Ramos (cell line): ENCODE measurements around the gene MCAM.

ENCODE experiments used
- in situ Hi-C: fragments of 300-500 bp; cut with MboI; formaldehyde crosslinking; loops from one replicate; pipeline ENCODE4 v1.14.3; 2022; ENCODE audit warnings: low sequenced_read_pairs; ENCODE audit not compliant: unreplicated experiment

MCAM gene

GRCh38 chr11:119346605-119347004, 29.7 kb upstream of the MCAM start, which contains the start of gene MFRP:
MFRP (minus strand) TSS chr11:119346705; CDS start chr11:119346513, 192 bp downstream.
- in situ Hi-C loops, result no loop called here

- in situ Hi-C loops, result no loop called here
Measured at GRCh38 chr11:119345685-119346084, 28.8 kb upstream of the MCAM start.

- in situ Hi-C loops, result no loop called here
Measured at GRCh38 chr11:119344291-119345010, 27.5 kb upstream of the MCAM start.

DNA sequence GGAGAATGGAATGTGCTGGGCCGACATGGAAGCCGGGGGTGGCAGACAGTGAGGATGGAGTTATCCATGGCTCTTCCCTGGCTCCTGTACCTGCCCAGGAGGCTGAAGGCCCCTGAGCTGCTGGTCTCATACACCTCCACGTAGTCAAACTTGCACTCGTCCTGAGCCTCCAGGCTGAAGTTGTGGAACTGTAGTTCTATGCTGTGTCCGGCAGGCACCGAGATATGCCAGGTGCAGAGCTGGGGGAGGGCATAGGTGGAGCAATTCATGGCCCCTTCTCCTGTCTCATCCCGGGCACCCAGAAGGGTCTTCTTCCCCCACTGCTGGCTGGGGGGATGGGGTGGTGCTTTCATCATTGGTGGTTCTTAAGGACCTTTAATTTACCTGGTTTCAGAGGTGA, 26.8 kb upstream of the MCAM start:
- in situ Hi-C loops, result no loop called here

DNA sequence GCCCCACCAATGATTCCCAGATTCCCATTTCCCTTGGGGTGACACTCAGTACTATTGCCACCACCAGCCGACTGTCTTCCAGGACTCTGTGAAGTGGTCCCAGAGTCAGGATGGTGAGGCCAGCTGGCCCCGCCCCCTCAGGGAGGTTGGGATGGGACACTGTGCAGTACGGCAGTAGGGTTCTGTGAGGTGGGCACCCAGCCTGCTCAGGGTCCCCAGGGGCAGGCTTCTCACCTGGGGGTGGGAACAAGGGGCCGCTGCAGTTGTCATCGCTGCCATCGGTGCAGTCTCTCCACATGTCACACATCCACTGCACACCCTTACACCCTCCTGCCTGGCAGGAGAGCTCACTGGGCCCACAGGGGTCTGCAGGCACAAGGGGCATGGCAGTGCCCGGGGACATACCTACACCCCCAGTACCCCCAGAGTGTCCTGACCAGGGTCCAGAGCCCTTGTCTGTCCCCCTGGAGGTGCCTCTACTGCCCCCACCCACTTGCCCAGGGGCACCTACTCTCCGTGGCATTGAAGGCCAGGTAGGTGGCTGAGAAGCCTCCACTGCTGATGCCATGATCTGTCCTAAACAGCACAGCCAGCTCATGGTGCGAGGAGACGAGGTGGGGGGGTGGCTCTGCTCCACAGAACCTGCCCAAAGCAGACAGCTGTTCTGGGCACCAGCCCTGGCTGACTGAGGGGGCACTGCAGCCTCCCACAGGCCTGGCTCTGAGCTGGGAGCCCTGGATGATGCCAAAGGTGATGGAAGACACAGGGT, 25.6 kb upstream of the MCAM start:
- in situ Hi-C loops, result no loop called here

GRCh38 chr11:119342023-119342300, 25.0 kb upstream of the MCAM start:
- in situ Hi-C loops, result no loop called here

DNA sequence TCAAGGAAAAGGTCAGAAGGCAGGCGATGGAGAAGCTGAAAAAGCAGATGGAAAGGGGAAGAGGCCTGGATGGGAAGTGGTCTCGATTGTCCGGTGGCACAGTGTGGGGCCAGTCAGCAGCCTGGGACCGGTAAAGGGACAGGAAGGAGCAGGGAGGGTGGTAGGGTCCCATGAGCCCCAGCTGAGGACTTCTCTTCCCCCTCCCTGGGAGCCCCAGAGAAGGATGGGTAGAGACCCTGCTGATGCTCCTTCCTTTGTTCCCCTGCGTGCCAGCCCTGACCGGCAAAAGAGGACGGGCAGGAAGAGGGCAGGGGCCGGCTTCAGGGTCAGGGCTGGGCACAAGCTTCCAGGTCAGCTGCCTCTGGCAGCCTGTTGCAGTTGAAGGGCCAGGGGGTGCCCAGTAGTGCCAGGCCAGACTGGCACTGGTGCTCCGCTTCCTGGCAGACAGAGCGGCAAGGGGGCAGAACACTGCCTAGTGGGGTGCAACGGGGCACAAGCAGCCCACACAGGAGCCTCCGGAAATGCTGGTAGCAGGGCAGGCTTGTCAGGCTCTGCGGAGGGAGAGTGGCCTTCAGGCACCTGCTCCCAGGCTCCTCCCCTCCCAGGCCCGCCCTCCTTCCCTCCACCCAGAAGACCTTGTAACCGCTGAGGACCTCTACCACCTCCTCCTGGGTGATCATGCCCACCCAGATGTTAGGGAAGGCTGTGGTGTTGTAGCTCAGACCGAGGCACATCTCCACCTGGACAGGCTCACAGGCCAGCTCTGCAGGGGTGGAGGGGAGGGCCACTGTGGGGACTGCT, 24.5 kb upstream of the MCAM start:
- in situ Hi-C loops, result no loop called here

DNA sequence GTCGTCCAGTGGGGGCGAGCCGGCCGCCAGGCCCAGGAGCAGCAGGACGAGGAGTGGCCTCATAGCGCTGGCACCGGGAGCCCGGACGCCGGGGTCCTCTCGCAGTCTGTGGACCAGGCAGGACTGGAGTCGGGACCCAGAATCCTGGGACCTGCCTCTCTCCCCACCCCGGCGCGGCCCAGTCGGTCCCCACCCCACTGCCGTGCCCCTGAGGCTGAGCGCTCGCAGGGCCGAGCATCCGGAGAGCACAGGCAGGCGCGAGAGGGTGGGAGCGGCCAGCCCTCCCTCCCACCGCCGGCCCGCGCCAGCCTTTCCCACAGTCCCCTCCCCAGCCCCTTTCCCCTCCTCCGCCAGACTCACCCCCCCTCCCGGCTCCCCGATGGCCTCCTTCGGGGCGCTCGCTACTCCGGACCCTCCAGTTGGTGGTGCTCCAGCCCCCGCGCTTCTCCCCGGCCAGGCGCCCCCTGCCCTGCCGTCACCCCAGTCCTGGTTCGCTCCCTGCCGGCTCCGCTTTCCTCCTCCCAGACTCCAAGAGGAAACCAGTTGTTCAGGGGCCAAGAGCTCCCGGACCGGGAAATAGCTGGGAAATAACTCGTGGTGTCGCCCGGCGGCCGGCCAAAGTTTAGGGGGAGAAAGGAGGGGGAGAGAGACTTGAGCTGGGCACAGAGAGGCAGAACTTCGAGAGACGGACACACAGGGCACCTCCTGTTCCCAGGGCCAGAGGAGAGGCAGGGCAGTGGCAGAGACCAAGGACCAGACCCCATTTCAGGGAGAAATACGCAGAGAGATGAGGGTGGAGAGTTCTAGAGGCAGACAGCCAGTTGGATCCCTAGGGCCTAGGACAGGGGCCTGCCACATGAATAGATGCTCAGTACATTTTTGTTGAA, 23.6 kb upstream of the MCAM start, which contains the start of gene C1QTNF5:
C1QTNF5 (minus strand) TSS at position 549 of the 887 bp plus-strand sequence; CDS start at position 63, 486 bp downstream.
- in situ Hi-C loops, result no loop called here

DNA sequence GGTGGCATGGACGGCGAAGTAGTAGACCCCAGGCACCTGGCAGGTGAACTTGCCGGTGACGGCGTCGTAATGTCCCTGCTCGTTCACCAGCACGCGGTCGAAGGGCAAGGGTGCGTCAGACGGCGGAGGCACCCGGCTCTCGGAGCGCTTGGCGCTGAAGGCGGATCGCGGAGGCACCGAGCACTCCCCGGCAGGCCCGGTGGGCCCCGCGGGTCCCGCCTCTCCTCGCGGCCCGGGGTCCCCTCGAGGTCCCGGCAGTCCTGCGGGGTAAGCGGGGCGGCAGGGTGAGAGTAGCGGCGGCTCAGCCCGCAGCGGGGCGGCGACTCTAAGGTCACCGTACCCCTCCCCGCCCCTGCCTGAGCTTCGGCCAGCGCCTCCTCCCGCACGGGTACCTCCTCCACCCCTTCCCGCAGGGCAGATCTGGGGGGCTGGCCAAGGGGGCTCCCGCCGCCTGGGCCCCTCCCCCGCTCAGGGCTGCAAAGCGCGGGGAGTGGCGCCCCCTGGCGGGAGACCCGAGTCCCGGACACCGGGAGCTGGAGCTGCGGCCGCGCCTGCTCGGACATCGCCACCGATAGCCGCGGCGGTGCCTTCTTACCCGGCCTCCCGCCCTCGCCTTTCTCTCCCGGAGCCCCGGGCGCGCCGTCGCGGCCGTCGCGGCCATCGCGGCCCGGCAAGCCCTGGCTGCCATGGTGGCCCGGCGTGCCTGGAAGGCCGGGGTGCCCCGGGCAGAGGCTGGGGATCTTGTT, 22.8 kb upstream of the MCAM start:
- in situ Hi-C loops, result no loop called here

- in situ Hi-C loops, result no loop called here
Measured at GRCh38 chr11:119338965-119339588, 22.1 kb upstream of the MCAM start.

DNA sequence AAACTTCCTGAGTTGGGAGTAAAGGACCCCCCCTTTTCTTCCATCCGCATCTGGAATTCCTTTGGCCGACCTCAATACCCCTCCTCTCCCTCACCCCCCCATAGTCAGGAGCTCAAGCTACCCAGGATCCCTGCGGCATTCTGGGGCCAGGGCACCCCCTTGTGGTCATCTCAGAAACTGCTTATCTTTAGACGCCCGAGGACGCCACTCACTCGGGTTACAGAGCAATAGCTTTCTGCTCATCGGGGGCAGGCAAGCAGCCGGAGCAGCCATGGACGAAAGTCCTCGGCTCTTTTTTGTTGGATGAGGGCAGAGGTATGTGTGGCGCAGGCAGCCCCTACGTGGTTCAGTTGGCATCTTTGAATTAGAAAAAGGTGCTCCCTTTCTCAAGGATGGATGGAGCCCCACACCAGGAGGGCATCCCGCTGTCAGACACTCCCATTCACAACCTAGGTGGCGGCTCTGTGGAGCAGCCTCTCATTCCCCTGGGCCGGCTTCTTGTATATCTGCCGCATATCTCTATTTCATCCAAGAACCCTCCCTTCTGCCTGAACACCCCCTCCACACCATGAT, 21.5 kb upstream of the MCAM start:
- in situ Hi-C loops, result no loop called here

DNA sequence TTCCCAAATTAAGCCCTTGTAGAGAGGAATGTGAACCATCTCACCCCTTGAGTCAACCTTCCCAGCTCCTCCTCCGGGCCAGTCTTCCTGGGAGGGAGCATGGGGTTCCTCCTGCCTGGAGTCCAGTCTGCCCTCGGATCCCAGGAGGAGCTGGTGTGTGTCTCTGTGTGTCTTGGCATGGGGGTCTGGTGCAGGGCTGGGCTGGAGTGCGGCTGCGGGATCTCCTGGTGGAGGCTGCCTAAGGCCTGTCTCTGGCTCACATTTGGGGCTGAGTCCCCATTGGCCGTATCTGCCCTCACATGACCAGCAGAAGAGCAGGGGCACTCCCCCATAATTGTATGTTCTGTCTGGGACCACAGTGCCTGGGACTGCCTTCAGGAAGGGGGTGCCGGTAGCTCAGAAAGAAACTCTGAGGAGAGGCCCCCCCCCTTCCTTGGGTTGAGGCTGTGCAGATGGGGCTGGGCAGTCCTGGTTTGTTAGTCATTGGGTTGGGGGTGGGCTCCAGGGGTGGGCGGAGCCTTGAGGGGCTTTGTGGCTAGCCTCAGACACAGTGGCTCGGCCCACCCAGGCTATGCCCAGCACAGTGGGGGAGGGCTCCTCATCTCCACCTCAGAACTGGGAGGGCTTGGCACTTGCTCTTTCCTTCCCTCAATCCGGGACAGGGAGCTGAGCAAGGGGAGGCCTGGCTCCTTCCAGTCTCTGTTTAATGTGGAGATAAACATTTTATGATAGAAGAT, 20.8 kb upstream of the MCAM start:
- in situ Hi-C loops, result no loop called here

- in situ Hi-C loops, result no loop called here
Measured at GRCh38 chr11:119336744-119337469, 20.0 kb upstream of the MCAM start.

DNA sequence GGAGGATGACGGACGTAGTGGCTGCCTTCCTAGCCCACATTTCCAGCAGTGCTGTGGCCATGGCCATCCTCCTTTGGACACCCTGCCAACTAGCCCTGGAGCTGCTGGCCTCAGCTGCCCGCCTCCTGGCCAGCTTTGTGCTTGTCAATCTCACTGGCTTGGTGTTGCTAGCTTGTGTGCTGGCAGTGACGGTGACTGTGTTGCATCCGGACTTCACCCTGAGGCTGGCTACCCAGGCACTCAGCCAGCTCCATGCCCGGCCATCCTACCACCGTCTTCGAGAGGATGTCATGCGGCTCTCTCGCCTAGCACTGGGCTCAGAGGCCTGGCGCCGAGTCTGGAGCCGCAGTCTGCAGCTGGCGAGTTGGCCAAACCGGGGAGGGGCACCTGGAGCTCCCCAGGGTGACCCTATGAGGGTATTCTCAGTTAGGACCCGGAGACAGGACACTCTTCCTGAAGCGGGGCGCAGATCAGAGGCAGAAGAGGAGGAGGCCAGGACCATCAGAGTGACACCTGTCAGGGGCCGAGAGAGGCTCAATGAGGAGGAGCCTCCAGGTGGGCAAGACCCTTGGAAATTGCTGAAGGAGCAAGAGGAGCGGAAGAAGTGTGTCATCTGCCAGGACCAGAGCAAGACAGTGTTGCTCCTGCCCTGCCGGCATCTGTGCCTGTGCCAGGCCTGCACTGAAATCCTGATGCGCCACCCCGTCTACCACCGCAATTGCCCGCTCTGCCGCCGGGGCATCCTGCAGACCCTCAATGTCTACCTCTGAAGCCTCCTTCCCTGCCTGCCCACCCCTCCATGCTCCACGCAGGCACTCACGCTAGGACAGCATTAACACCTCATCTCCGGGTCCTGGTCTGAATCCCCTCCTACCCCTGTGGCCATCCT, 19.0 kb upstream of the MCAM start:
- in situ Hi-C loops, result no loop called here

DNA sequence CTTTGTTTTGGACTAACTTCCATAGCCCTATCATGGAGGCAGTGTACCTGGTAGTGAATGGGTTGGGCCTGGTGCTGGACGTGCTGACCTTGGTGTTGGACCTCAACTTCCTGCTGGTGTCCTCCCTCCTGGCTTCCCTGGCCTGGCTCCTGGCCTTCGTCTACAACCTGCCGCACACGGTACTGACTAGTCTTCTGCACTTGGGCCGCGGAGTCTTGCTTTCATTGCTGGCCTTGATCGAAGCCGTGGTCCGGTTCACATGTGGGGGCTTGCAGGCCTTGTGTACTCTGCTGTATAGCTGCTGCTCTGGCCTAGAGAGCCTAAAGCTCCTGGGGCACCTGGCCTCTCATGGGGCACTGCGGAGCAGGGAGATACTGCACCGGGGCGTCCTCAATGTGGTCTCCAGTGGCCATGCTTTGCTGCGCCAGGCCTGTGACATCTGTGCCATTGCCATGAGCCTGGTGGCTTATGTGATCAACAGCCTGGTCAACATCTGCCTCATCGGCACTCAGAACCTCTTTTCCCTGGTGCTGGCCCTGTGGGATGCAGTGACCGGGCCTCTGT, 18.2 kb upstream of the MCAM start:
- in situ Hi-C loops, result no loop called here
